SK-N-SH (cell line): ENCODE measurements around the gene HNRNPF. TPM values are rescaled to one million over a fixed set of nuclear protein-coding genes. Genes with fewer than 3 reads are reported as not detected.

ENCODE experiments used
- CTCF ChIA-PET: fragments of 300-600, 350-600 bp; formaldehyde crosslinking; extraction: SDS; loops from one replicate; lab custom pipeline; 2021; lab: Yijun Ruan, JAX
- POLR2A ChIA-PET: fragments of 350-600 bp; sonication (Branson Sonifier 250); formaldehyde crosslinking; extraction: SDS; loops from one replicate; lab custom pipeline; 2020; ENCODE audit warnings: antibody characterized with exemption, inconsistent platforms; lab: Yijun Ruan, JAX
- DNase-seq: peaks from one replicate; pipeline ENCODE4 v3.0.0; 2012
- H2AFZ ChIP-seq: fragments of 200-600 bp; sonication (generic); 2 replicates; pipeline ENCODE4 v1.8.1; 2016; ENCODE audit warnings: antibody characterized with exemption, mild to moderate bottlenecking, low read depth
- H3F3A ChIP-seq: fragments of 200-600 bp; sonication (generic); replicated peaks from 2 replicates; pipeline ENCODE3; 2016; ENCODE audit warnings: antibody characterized with exemption, mild to moderate bottlenecking; ENCODE audit not compliant: insufficient read depth
- H3K27ac ChIP-seq, 2 experiments: fragments of 200-500 bp in 1 of 2; fragments of 200-600 bp in 1 of 2; sonication (Bioruptor generic) in 1 of 2; sonication (generic), shearing (Covaris generic) in 1 of 2; 2 replicates each; pipeline versions ENCODE4 v1.5.1 to v1.6.1; 2014 to 2016; ENCODE audit warnings: low read depth in 2 of 2, inconsistent platforms in 1 of 2, low read length in 1 of 2, mild to moderate bottlenecking in 1 of 2, mixed read lengths in 1 of 2
- H3K27me3 ChIP-seq: fragments of 200-600 bp; sonication (generic), shearing (Covaris generic); 2 replicates; pipeline ENCODE4 v1.6.1; 2016; ENCODE audit warnings: mixed run types; ENCODE audit not compliant: insufficient read depth
- H3K36me3 ChIP-seq, 2 experiments: fragments of 200-500 bp in 1 of 2; fragments of 200-600 bp in 1 of 2; sonication (Bioruptor generic) in 1 of 2; sonication (generic) in 1 of 2; replicated peaks in 1 of 2; 2 replicates each; pipeline versions ENCODE3 to v1.5.1; 2014 to 2016; ENCODE audit warnings: low read length in 1 of 2, mild to moderate bottlenecking in 1 of 2; ENCODE audit not compliant: insufficient read depth in 2 of 2, control insufficient read depth in 1 of 2
- H3K4me1 ChIP-seq, 2 experiments: fragments of 200-500 bp in 1 of 2; fragments of 200-600 bp in 1 of 2; sonication (Bioruptor generic) in 1 of 2; sonication (generic), shearing (Covaris generic) in 1 of 2; 2 replicates each; pipeline versions ENCODE4 v1.5.1 to v1.6.1; 2014 to 2016; ENCODE audit warnings: low read depth in 1 of 2, low read length in 1 of 2, mixed run types in 1 of 2; ENCODE audit not compliant: insufficient read depth in 2 of 2, control insufficient read depth in 1 of 2
- H3K4me2 ChIP-seq: fragments of 200-600 bp; sonication (generic), shearing (Covaris generic); 2 replicates; pipeline ENCODE4 v1.6.1; 2017; ENCODE audit warnings: mixed run types
- H3K4me3 ChIP-seq, 2 experiments: fragments of 200-500 bp in 1 of 2; fragments of 200-600 bp in 1 of 2; sonication (Bioruptor generic) in 1 of 2; sonication (generic), shearing (Covaris generic) in 1 of 2; 2 replicates each; pipeline versions ENCODE4 v1.5.1 to v1.8.1; 2014 to 2016; ENCODE audit warnings: low read depth in 2 of 2, inconsistent platforms in 1 of 2, low read length in 1 of 2, mild to moderate bottlenecking in 1 of 2, mixed read lengths in 1 of 2, moderate library complexity in 1 of 2
- H3K79me2 ChIP-seq: fragments of 200-600 bp; sonication (generic); 2 replicates; pipeline ENCODE4 v1.8.1; 2017; ENCODE audit warnings: mild to moderate bottlenecking; ENCODE audit not compliant: insufficient read depth
- H3K9ac ChIP-seq: fragments of 200-600 bp; sonication (generic); 2 replicates; pipeline ENCODE4 v1.6.1; 2017; ENCODE audit warnings: mixed run types
- H3K9me2 ChIP-seq: fragments of 200-600 bp; sonication (generic); 2 replicates; pipeline ENCODE4 v1.6.1; 2017; ENCODE audit warnings: mixed run types
- H3K9me3 ChIP-seq: fragments of 200-600 bp; sonication (generic); 2 replicates; pipeline ENCODE4 v1.6.1; 2017; ENCODE audit warnings: mixed run types, mild to moderate bottlenecking, moderate library complexity
- H4K20me1 ChIP-seq: fragments of 200-600 bp; sonication (generic); 2 replicates; pipeline ENCODE4 v1.6.1; 2017; ENCODE audit warnings: mild to moderate bottlenecking, mixed run types; ENCODE audit not compliant: insufficient read depth
- ELF1 ChIP-seq: IDR thresholded peaks from 2 replicates; pipeline ENCODE4 v1.4.0; 2012
- FOSL2 ChIP-seq: IDR thresholded peaks from 2 replicates; pipeline ENCODE4 v1.4.0; 2012; ENCODE audit warnings: low read depth, mild to moderate bottlenecking, moderate library complexity, borderline replicate concordance
- FOXJ3 ChIP-seq: sonication (generic); formaldehyde crosslinking; IDR thresholded peaks from 2 replicates; pipeline ENCODE4 v1.5.1; 2020; ENCODE audit warnings: mild to moderate bottlenecking, missing genetic modification reagents
- GATA2 ChIP-seq: sonication (generic); formaldehyde crosslinking; IDR thresholded peaks from 2 replicates; pipeline ENCODE4 v1.5.0; 2020; ENCODE audit warnings: mild to moderate bottlenecking, missing genetic modification reagents
- MAX ChIP-seq: IDR thresholded peaks from 2 replicates; pipeline ENCODE4 v1.4.0; 2012; ENCODE audit warnings: low read depth
- NFIC ChIP-seq: IDR thresholded peaks from 2 replicates; pipeline ENCODE4 v1.4.0; 2012; ENCODE audit warnings: borderline replicate concordance
- NRF1 ChIP-seq: IDR thresholded peaks from 2 replicates; pipeline ENCODE4 v1.6.1; 2012; ENCODE audit warnings: low read depth, mild to moderate bottlenecking, low read length
- REST ChIP-seq: IDR thresholded peaks from 2 replicates; pipeline ENCODE4 v1.6.1; 2012; ENCODE audit warnings: mild to moderate bottlenecking, low read depth, low read length, moderate library complexity
- RFX5 ChIP-seq: IDR thresholded peaks from 2 replicates; pipeline ENCODE4 v1.6.1; 2012; ENCODE audit warnings: mild to moderate bottlenecking, improper control_type of control experiment, low read length
- TAF1 ChIP-seq: IDR thresholded peaks from 2 replicates; pipeline ENCODE4 v1.6.1; 2012; ENCODE audit warnings: low read depth, mild to moderate bottlenecking, low read length, moderate library complexity, borderline replicate concordance
- USF2 ChIP-seq: fragments of 150-350 bp; IDR thresholded peaks from 2 replicates; pipeline ENCODE4 v1.6.1; 2017; ENCODE audit warnings: antibody characterized with exemption, low read length, low read depth, borderline replicate concordance
- ZBTB33 ChIP-seq: IDR thresholded peaks from 2 replicates; pipeline ENCODE4 v1.4.0; 2012; ENCODE audit warnings: low read depth, borderline replicate concordance
- WGBS: methylation state at CpG from one replicate; pipeline ENCODE4 v1.1.6; 2017; ENCODE audit warnings: low lambda C conversion rate; 5-methylcytosine and 5-hydroxymethylcytosine counted together
- polyA plus RNA-seq, 3 experiments: library from polyadenylated mRNA; depleted of rRNA; stranded (reverse); fragments of >200 nt; gene quantifications; 2 replicates each; pipeline ENCODE4 v1.2.3, GENCODE V29; 2012

Gene HNRNPF
- polyA plus RNA-seq, 1 of the 3 experiments (the other 2 are of a cell fraction), result 195 TPM

GRCh38 chr10:43404704-43405084, 4.3 kb downstream of the HNRNPF start (continued):
- no peak for TF ChIP-seq REST
- TF ChIP-seq ELF1, result no peak
- no peak for TF ChIP-seq TAF1
- no peak for TF ChIP-seq USF2
- TF ChIP-seq FOSL2, result no peak

- no peak overlapping the region for H2AFZ ChIP-seq
- WGBS, result 73% methylated on average over 14 of the region's 14 CpGs
- H3K9me3 ChIP-seq, result no peaks in the 10 kb centered on the region
- H4K20me1 ChIP-seq, result peaks cover 87% of the 10 kb centered on the region
- no peaks in the 10 kb centered on the region for H3K9me2 ChIP-seq
- peaks cover 40% of the 10 kb centered on the region for H3F3A ChIP-seq
- DNase-seq, result no peak
- ChIA-PET POLR2A (no interaction called here), CTCF (interaction anchor here (0.6 kb wide), 1 partner anchor 155 kb away, joined by 5 read pairs; no protein-coding TSS in a partner anchor)
- no peaks in the 10 kb centered on the region for H3K27me3 ChIP-seq
- H3K4me3 ChIP-seq, result no peak overlapping the region
- no peak overlapping the region for H3K9ac ChIP-seq
- peaks cover 98% of the 10 kb centered on the region for H3K79me2 ChIP-seq
- TF ChIP-seq MAX, result no peak
- H3K4me1 ChIP-seq, result peaks cover 14 to 41% of the 10 kb centered on the region in 2 experiments
- H3K27ac ChIP-seq, result no peak overlapping the region
- H3K4me2 ChIP-seq, result 0 out of 2 replicates have a peak overlapping the region, but pooled peaks have one; percentile 32
- H3K36me3 ChIP-seq, result peaks cover 0 to 25% of the 10 kb centered on the region in 2 experiments
These were observed 4.9 kb downstream of the HNRNPF start for GRCh38 chr10:43403911-43404703.

GRCh38 chr10:43402880-43403452, 6.0 kb downstream of the HNRNPF start:
- no peak overlapping the region for H3K27ac ChIP-seq
- H4K20me1 ChIP-seq, result peaks cover 92% of the 10 kb centered on the region
- H3K36me3 ChIP-seq, result peaks cover 0 to 34% of the 10 kb centered on the region in 2 experiments
- H3K4me2 ChIP-seq, result no peak overlapping the region
- no peak for DNase-seq
- no peaks in the 10 kb centered on the region for H3K27me3 ChIP-seq
- H3F3A ChIP-seq, result peaks cover 38% of the 10 kb centered on the region
- H3K9me2 ChIP-seq, result no peaks in the 10 kb centered on the region
- H3K9me3 ChIP-seq, result no peaks in the 10 kb centered on the region
- CTCF ChIA-PET, result no interaction called here
- no peak overlapping the region for H2AFZ ChIP-seq
- H3K9ac ChIP-seq, result no peak overlapping the region
- peaks cover 100% of the 10 kb centered on the region for H3K79me2 ChIP-seq
- no peak overlapping the region for H3K4me3 ChIP-seq
- 87% methylated on average over 7 of the region's 7 CpGs for WGBS
- POLR2A ChIA-PET, result no interaction called here
- H3K4me1 ChIP-seq, result peaks cover 15 to 52% of the 10 kb centered on the region in 2 experiments
- TF ChIP-seq GATA2 (CRISPR knock-in tag) (no peak), NRF1 (no peak), REST (no peak), ZBTB33 (no peak), RFX5 (no peak), FOXJ3 (CRISPR knock-in tag) (no peak), NFIC (no peak)
